ENCODE results near the gene PUS1. TPM values are rescaled to one million over a fixed set of nuclear protein-coding genes. Genes with fewer than 3 reads are reported as not detected.

The PUS1 gene
- total RNA-seq, 1 experiment from 2014 or later = 10.3 TPM

- no peak for DNase-seq (ENCODE audit: low read depth)
Measured at GRCh38 chr12:131915823-131916222, 13.3 kb upstream of the PUS1 start.

- DNase-seq (ENCODE audit: low read depth) = no peak
Measured at GRCh38 chr12:131916306-131917138, 12.6 kb upstream of the PUS1 start.

- no peak for DNase-seq (ENCODE audit: low read depth)
Measured at GRCh38 chr12:131917139-131917710, 11.9 kb upstream of the PUS1 start.

GRCh38 chr12:131917711-131918306, 11.3 kb upstream of the PUS1 start:
- no peak for DNase-seq (ENCODE audit: low read depth)

GRCh38 chr12:131918311-131919050, 10.6 kb upstream of the PUS1 start:
- no peak for DNase-seq (ENCODE audit: low read depth)

- no peak for DNase-seq (ENCODE audit: low read depth)
Measured at GRCh38 chr12:131919051-131919347, 10.1 kb upstream of the PUS1 start.

- DNase-seq (ENCODE audit: low read depth) = no peak
Measured at GRCh38 chr12:131919366-131920156, 9.5 kb upstream of the PUS1 start.

GRCh38 chr12:131920157-131920508, 8.9 kb upstream of the PUS1 start:
- no peak for DNase-seq (ENCODE audit: low read depth)

- DNase-seq (ENCODE audit: low read depth) = no peak
Measured at GRCh38 chr12:131920902-131921840, 7.9 kb upstream of the PUS1 start.

- DNase-seq (ENCODE audit: low read depth) = no peak
Measured at GRCh38 chr12:131921866-131922769, 7.0 kb upstream of the PUS1 start.

- no peak for DNase-seq (ENCODE audit: low read depth)
Measured at GRCh38 chr12:131922772-131923171, 6.3 kb upstream of the PUS1 start.

- DNase-seq (ENCODE audit: low read depth) = no peak
Measured at GRCh38 chr12:131923260-131923659, 5.8 kb upstream of the PUS1 start.

- no peak for DNase-seq (ENCODE audit: low read depth)
Measured at GRCh38 chr12:131927110-131928079, 1.7 kb upstream of the PUS1 start.

- no peak for DNase-seq (ENCODE audit: low read depth)
Measured at GRCh38 chr12:131928080-131928710, 881 bp upstream of the PUS1 start.

GRCh38 chr12:131929581-131930456, 743 bp downstream of the PUS1 start:
- no peak for DNase-seq (ENCODE audit: low read depth)

- no peak for DNase-seq (ENCODE audit: low read depth)
Measured at GRCh38 chr12:131930510-131930909, 1.4 kb downstream of the PUS1 start.

GRCh38 chr12:131933387-131933786, 4.3 kb downstream of the PUS1 start:
- DNase-seq (ENCODE audit: low read depth) = no peak

Data from M059J (cell line).